ENCODE measurements around the gene CCDC194. TPM values are rescaled to one million over a fixed set of nuclear protein-coding genes. Genes with fewer than 3 reads are reported as not detected.

Gene CCDC194
- total and polyA plus RNA-seq, 2 of the 8 experiments (the other 6 are each of a cell fraction or from before 2014, with no cell fraction given): 0.33 TPM; not detected in 1

- Histone ChIP-seq H2BK20ac (ENCODE audit: low read length) (no peak overlapping the region), H3K4me2 (ENCODE audit: insufficient read depth in 1 of 2, low read depth in 2 of 2, low read length in 2 of 2) (no peak overlapping the region), H3K4me1 (replicated peaks in 1 of 4; ENCODE audit: control insufficient read depth in 3 of 4, insufficient read depth in 4 of 4, low read length in 3 of 4) (peaks cover 0 to 11% (median 6%) of the 10 kb centered on the region in 4 experiments; a peak in 5 of 7 replicates), H3K36me3 (ENCODE audit: control insufficient read depth in 2 of 4, insufficient read depth in 4 of 4, low read length in 3 of 4) (no peaks in the 10 kb centered on the region), H4K20me1 (replicated peaks in 1 of 2; ENCODE audit: control insufficient read depth in 1 of 2, insufficient read depth in 2 of 2, low read length in 2 of 2) (no peaks in the 10 kb centered on the region), H2AFZ (ENCODE audit: low read length) (no peak overlapping the region), H4K8ac (ENCODE audit: extremely low read depth, insufficient read depth, low read length) (no peak overlapping the region), H3K14ac (ENCODE audit: insufficient read length) (no peak overlapping the region), H4K5ac (ENCODE audit: insufficient read length, low read depth, low read length) (no peak overlapping the region), H3K9ac (replicated peaks in 1 of 4; ENCODE audit: extremely low read depth in 1 of 4, low read depth in 3 of 4, low read length in 3 of 4) (no peak overlapping the region), H3K56ac (replicated peaks; ENCODE audit: insufficient read length, low read depth, low read length) (no peak overlapping the region), H2BK120ac (replicated peaks; ENCODE audit: low read depth, low read length) (no peak overlapping the region), H3K4ac (replicated peaks; ENCODE audit: insufficient read length, low read depth, low read length) (no peak overlapping the region), H3K18ac (ENCODE audit: extremely low read depth, low read length) (no peak overlapping the region), H3K27me3 (replicated peaks in 1 of 4; ENCODE audit: control insufficient read depth in 3 of 4, extremely low read depth in 1 of 4, insufficient read depth in 3 of 4, low read length in 3 of 4) (no peaks in the 10 kb centered on the region), H3K27ac (ENCODE audit: low read depth, low read length) (no peak overlapping the region), H3K79me1 (ENCODE audit: low read depth, low read length) (no peaks in the 10 kb centered on the region), H2AK5ac (ENCODE audit: low read depth, low read length) (no peak overlapping the region), H3K23ac (ENCODE audit: insufficient read length) (no peak overlapping the region), H2BK15ac (ENCODE audit: low read length) (no peak overlapping the region), H3K4me3 (ENCODE audit: extremely low read depth in 1 of 4, insufficient read depth in 2 of 4, low read depth in 3 of 4, low read length in 4 of 4) (no peak overlapping the region), H3K23me2 (ENCODE audit: low read depth, low read length) (no peaks in the 10 kb centered on the region), H2BK12ac (ENCODE audit: low read depth, low read length) (no peak overlapping the region), H3K79me2 (ENCODE audit: control insufficient read depth in 1 of 2, insufficient read depth in 2 of 2, low read length in 2 of 2) (no peaks in the 10 kb centered on the region), H4K91ac (replicated peaks; ENCODE audit: insufficient read length, low read length) (no peak overlapping the region), H3K9me3 (ENCODE audit: insufficient read depth in 2 of 2, low read depth in 1 of 2, low read length in 1 of 2) (0 out of 4 replicates have a peak, but pooled peaks cover 0 to 3% of the 10 kb centered on the region in 2 experiments), H2BK5ac (ENCODE audit: low read depth, low read length) (no peak overlapping the region)
- no peak for TF ChIP-seq SIX5 (IDR thresholded peaks at IDR 0.05; ENCODE audit: low read depth, low read length)
- no peak for TF ChIP-seq RXRA (IDR thresholded peaks at IDR 0.05; ENCODE audit: insufficient read depth, low read depth, low read length)
- TF ChIP-seq EP300 (IDR thresholded peaks at IDR 0.05; ENCODE audit: borderline replicate concordance in 1 of 2, low read depth in 2 of 2, low read length in 2 of 2): no peak
- no peak for TF ChIP-seq RFX5 (IDR thresholded peaks at IDR 0.05; ENCODE audit: borderline replicate concordance, low read depth, low read length)
- TF ChIP-seq SP1 (IDR thresholded peaks at IDR 0.05; ENCODE audit: low read depth, low read length): no peak
- TF ChIP-seq KDM4A (IDR thresholded peaks at IDR 0.05; ENCODE audit: low read depth, low read length, severe bottlenecking): no peak
- WGBS, 2 experiments (ENCODE audit: extremely low coverage in 1 of 2, insufficient coverage in 1 of 2, insufficient read length in 1 of 2, insufficient replicate concordance in 2 of 2, low coverage in 1 of 2, low lambda C conversion rate in 2 of 2, missing lambda C conversion rate in 1 of 2): 91% methylated on average over 5 of the region's 5 CpGs; no CpG with 5 or more reads in 1 of the 2 experiments
- FAIRE-seq (no peak), DNase-seq (ENCODE audit: low read depth in 1 of 2, low spot score in 2 of 2) (no peak)
- POLR2A ChIA-PET (ENCODE audit: partially characterized antibody): interaction anchor here (0.8 to 1.2 kb wide), 2 partner anchors 26 to 53 kb away, joined by 3 read pairs; no protein-coding TSS in a partner anchor
- CTCF ChIA-PET (ENCODE audit: partially characterized antibody): interaction anchor here (0.6 to 1.9 kb wide), 6 partner anchors 9 to 376 kb away, joined by 3 to 5 read pairs (median 4); no protein-coding TSS in a partner anchor
These were observed 13.4 kb downstream of the CCDC194 start for GRCh38 chr19:17380426-17381138.
